Fibroblast of lung (primary cell): ENCODE measurements around the gene RNF224. TPM values are rescaled to one million over a fixed set of nuclear protein-coding genes. Genes with fewer than 3 reads are reported as not detected.

ENCODE experiments used
- DNase-seq, 2 donors: peaks; one replicate each; pipeline versions ENCODE4 v3.0.0 to v3.0.0-alpha.2; 2010; ENCODE audit warnings: low read depth in 2 of 2
- H2AFZ ChIP-seq: 2 replicates; pipeline ENCODE4 v1.5.1; 2012; ENCODE audit warnings: low read length, control low read depth, inconsistent platforms
- H3K27ac ChIP-seq: 2 replicates; pipeline ENCODE4 v1.5.1; 2011; ENCODE audit warnings: low read length, control low read depth; ENCODE audit not compliant: insufficient read depth
- H3K27me3 ChIP-seq: 2 replicates; pipeline ENCODE4 v1.5.1; 2011; ENCODE audit warnings: mild to moderate bottlenecking, low read length; ENCODE audit not compliant: control insufficient read depth, insufficient read depth
- H3K36me3 ChIP-seq: 2 replicates; pipeline ENCODE4 v1.5.1; 2011; ENCODE audit warnings: low read length; ENCODE audit not compliant: control insufficient read depth, insufficient read depth
- H3K4me1 ChIP-seq: 2 replicates; pipeline ENCODE4 v1.5.1; 2011; ENCODE audit warnings: low read length; ENCODE audit not compliant: control insufficient read depth, insufficient read depth; ENCODE audit errors: extremely low read depth
- H3K4me2 ChIP-seq: 2 replicates; pipeline ENCODE4 v1.5.1; 2011; ENCODE audit warnings: low read length, control low read depth; ENCODE audit not compliant: insufficient read depth; ENCODE audit errors: extremely low read depth
- H3K4me3 ChIP-seq, 4 experiments: fragments of 200-600 bp in 1 of 4; sonication (generic) in 1 of 4; replicated peaks in 1 of 4; 2 replicates each; pipeline ENCODE4 v1.5.1; 2011 to 2016; ENCODE audit warnings: low read length in 4 of 4, low read depth in 3 of 4, mild to moderate bottlenecking in 3 of 4, control low read depth in 2 of 4, inconsistent platforms in 1 of 4, mixed read lengths in 1 of 4; ENCODE audit not compliant: insufficient read depth in 1 of 4; ENCODE audit errors: control extremely low read depth in 1 of 4
- H3K79me2 ChIP-seq: 2 replicates; pipeline ENCODE4 v1.5.1; 2012; ENCODE audit warnings: mild to moderate bottlenecking, low read length, inconsistent platforms; ENCODE audit not compliant: control insufficient read depth, insufficient read depth
- H3K9ac ChIP-seq: 2 replicates; pipeline ENCODE4 v1.5.1; 2011; ENCODE audit warnings: mild to moderate bottlenecking, low read length, control low read depth; ENCODE audit not compliant: insufficient read depth
- H3K9me3 ChIP-seq: 2 replicates; pipeline ENCODE4 v1.5.1; 2012; ENCODE audit warnings: low read depth, low read length; ENCODE audit not compliant: control insufficient read depth, insufficient read depth
- H4K20me1 ChIP-seq: 2 replicates; pipeline ENCODE4 v1.5.1; 2011; ENCODE audit warnings: low read length; ENCODE audit not compliant: control insufficient read depth, insufficient read depth; ENCODE audit errors: extremely low read depth
- EZH2 ChIP-seq: IDR thresholded peaks from 2 replicates; pipeline ENCODE4 v1.5.1; 2012; ENCODE audit warnings: low read length, control low read depth, mild to moderate bottlenecking; ENCODE audit errors: missing control alignments
- polyA plus RNA-seq, 2 donors: library from polyadenylated mRNA; depleted of rRNA in 1 of 2; stranded (reverse) in 1 of 2; unstranded in 1 of 2; fragments of >200 nt; gene quantifications; 2 replicates each; pipeline ENCODE4 v1.2.1, GENCODE V29; 2011 to 2012; ENCODE audit warnings: missing spikeins in 1 of 2
- total RNA-seq: library from RNA; depleted of rRNA; stranded (reverse); fragments of >200 nt; gene quantifications from 2 replicates; pipeline ENCODE4 v1.2.1, GENCODE V29; 2014
- TF ChIP-seq, protein P1 (sequence below), 2 donors: IDR thresholded peaks in 1 of 2; conservative IDR thresholded peaks in 1 of 2; 1 replicate in 1 of 2; 2 replicates in 1 of 2; pipeline ENCODE4 v1.5.1; 2011 to 2012; ENCODE audit warnings: low read length in 2 of 2, control low read depth in 1 of 2, inconsistent platforms in 1 of 2, low read depth in 1 of 2, mild to moderate bottlenecking in 1 of 2

The RNF224 gene
- total and polyA plus RNA-seq, 2 donors (not counting 1 experiment from before 2014, with no cell fraction given): under 0.01 TPM; not detected in 1

DNA sequence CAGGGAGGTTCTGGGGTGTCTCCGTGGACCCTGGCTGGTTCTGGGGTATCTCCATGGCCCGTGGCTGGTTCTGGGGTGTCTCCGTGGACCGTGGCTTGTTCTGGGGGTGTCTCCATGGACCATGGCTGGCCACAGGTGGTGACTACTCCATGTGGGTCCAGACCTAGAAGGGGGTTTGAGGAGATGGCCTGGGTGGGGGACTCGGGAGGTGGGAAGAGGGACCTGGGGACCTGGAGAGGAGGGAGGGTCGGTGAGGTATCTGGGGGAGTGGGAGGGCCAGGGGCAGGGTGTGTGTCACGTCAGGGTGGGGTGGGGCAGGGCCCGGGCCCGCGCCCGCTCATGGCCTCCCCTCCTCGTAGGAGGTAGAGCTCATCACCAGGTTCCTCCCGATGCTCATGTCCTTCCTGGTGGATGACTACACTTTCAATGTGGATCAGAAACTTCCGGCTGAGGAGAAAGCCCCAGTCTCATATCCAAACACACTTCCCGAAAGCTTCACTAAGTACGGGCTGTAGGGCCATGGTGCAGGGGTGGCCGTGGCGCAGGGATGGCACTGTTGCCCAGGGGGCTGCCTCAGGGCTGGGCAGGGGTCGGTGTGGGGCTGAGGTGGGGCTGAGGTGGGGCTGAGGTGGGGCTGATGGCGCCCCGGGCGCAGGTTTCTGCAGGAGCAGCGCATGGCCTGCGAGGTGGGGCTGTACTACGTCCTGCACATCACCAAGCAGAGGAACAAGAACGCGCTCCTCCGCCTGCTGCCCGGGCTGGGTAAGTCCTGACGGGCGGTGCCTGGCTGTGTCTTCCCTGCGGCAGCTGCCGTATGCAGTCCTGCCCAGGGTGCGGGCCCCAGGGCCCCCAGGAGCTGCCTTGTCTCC, 39.5 kb downstream of the RNF224 start:
- Histone ChIP-seq H3K4me3 (no peak overlapping the region), H3K79me2 (no peaks in the 10 kb centered on the region), H3K9me3 (no peaks in the 10 kb centered on the region), H3K36me3 (peaks cover 36% of the 10 kb centered on the region), H3K27me3 (no peaks in the 10 kb centered on the region), H3K4me2 (no peak overlapping the region), H3K27ac (no peak overlapping the region), H4K20me1 (no peaks in the 10 kb centered on the region), H3K4me1 (peaks cover 11% of the 10 kb centered on the region), H2AFZ (no peak overlapping the region), H3K9ac (no peak overlapping the region)
- DNase-seq: no peak
- TF ChIP-seq, protein P1, sequence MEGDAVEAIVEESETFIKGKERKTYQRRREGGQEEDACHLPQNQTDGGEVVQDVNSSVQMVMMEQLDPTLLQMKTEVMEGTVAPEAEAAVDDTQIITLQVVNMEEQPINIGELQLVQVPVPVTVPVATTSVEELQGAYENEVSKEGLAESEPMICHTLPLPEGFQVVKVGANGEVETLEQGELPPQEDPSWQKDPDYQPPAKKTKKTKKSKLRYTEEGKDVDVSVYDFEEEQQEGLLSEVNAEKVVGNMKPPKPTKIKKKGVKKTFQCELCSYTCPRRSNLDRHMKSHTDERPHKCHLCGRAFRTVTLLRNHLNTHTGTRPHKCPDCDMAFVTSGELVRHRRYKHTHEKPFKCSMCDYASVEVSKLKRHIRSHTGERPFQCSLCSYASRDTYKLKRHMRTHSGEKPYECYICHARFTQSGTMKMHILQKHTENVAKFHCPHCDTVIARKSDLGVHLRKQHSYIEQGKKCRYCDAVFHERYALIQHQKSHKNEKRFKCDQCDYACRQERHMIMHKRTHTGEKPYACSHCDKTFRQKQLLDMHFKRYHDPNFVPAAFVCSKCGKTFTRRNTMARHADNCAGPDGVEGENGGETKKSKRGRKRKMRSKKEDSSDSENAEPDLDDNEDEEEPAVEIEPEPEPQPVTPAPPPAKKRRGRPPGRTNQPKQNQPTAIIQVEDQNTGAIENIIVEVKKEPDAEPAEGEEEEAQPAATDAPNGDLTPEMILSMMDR (conservative IDR thresholded peaks at IDR 0.05 in 1 of 2, IDR thresholded peaks at IDR 0.05 in 1 of 2; ENCODE audit: low read depth in 1 of 2, low read length in 2 of 2): no peak
- TF ChIP-seq EZH2: no peak

DNA sequence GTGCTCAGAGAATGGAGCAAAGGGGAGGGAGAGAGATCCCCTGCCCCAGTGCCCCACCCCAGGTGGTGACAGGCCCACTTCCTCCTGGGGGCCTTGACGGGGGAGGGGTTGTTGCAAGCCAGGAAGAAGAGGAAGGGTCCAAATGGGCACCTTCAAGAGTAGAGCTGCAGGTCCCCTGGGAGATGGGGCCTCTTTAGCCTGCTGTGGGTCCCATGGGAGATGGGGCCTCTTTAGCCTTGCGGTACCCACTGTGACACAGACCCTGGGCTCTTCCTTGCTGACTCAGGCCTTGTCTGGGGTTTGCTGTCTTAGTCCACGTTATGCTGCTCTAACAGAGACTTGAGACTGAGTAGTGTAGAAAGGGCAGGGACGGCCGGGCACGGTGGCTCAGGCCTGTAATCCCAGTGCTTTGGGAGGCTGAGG, 40.6 kb downstream of the RNF224 start:
- peaks cover 11% of the 10 kb centered on the region for H3K4me1 ChIP-seq
- DNase-seq: no peak
- H3K79me2 ChIP-seq: no peaks in the 10 kb centered on the region
- TF ChIP-seq, protein P1 (conservative IDR thresholded peaks at IDR 0.05 in 1 of 2, IDR thresholded peaks at IDR 0.05 in 1 of 2; ENCODE audit: low read depth in 1 of 2, low read length in 2 of 2): no peak
- TF ChIP-seq EZH2: no peak
- H3K27ac ChIP-seq: peak overlapping the region; percentile 67
- no peak overlapping the region for H3K4me3 ChIP-seq
- no peak overlapping the region for H3K9ac ChIP-seq
- peaks cover 42% of the 10 kb centered on the region for H3K36me3 ChIP-seq
- H3K9me3 ChIP-seq: no peaks in the 10 kb centered on the region
- no peak overlapping the region for H3K4me2 ChIP-seq
- no peak overlapping the region for H2AFZ ChIP-seq
- no peaks in the 10 kb centered on the region for H3K27me3 ChIP-seq
- no peaks in the 10 kb centered on the region for H4K20me1 ChIP-seq

DNA sequence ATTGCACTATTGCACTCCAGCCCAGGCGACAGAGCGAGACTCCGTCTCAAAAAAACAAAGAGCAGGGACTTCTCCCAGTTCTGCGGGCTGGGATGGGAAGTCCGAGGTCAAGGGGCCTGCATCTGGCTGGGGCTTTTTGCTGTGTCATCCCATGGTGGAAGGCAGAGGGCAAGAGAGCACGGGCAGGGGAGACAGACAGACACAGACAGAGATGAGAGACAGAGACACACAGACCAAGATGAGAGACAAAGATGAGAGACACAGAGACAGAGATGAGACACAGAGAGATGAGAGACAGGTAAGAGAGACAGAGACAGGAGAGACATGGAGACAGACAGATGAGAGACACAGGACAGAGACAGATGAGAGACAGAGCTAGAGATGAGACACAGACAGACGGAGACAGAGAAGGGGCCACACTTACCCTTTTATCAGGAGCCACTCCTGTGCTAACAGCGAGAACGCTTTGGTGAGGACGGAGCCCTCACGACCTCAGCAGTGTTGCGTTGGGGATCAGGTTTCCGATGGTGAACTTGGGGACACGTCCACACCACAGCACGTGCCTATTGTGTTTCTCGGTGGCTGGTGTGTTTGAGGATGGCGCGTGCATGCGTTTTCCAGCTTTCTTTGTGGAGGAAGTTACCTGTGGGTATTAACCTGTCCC, 41.4 kb downstream of the RNF224 start:
- H3K9ac ChIP-seq: no peak overlapping the region
- no peak overlapping the region for H3K4me3 ChIP-seq
- H3K27me3 ChIP-seq: no peaks in the 10 kb centered on the region
- H3K4me2 ChIP-seq: peak overlapping the region; percentile 8
- no peak overlapping the region for H2AFZ ChIP-seq
- no peak for DNase-seq
- H3K4me1 ChIP-seq: peaks cover 11% of the 10 kb centered on the region
- H3K27ac ChIP-seq: peak overlapping the region; percentile 67
- no peaks in the 10 kb centered on the region for H3K9me3 ChIP-seq
- H3K36me3 ChIP-seq: peaks cover 44% of the 10 kb centered on the region
- H4K20me1 ChIP-seq: no peaks in the 10 kb centered on the region
- no peaks in the 10 kb centered on the region for H3K79me2 ChIP-seq
- TF ChIP-seq, protein P1 (conservative IDR thresholded peaks at IDR 0.05 in 1 of 2, IDR thresholded peaks at IDR 0.05 in 1 of 2; ENCODE audit: low read depth in 1 of 2, low read length in 2 of 2): no peak
- no peak for TF ChIP-seq EZH2
